Pulmonary artery endothelial cell (primary cell): ENCODE measurements around the gene FANCC. TPM values are rescaled to one million over a fixed set of nuclear protein-coding genes. Genes with fewer than 3 reads are reported as not detected.

Experiments
- DNase-seq: peaks from one replicate; pipeline ENCODE4 v3.0.0-alpha.2; 2011; ENCODE audit warnings: low read depth, low spot score
- total RNA-seq: library from RNA; depleted of rRNA; stranded (reverse); fragments of >200 nt; gene quantifications from 2 replicates; pipeline ENCODE4 v1.2.3, GENCODE V29; 2014

The FANCC gene
- total RNA-seq, 1 donor from 2014 or later, result 5.1 TPM

GRCh38 chr9:95103281-95103771 is 214.2 kb downstream of the FANCC start:
- no peak for DNase-seq

- DNase-seq, result no peak
Observed at GRCh38 chr9:95102572-95102971, 214.9 kb downstream of the FANCC start.

DNA sequence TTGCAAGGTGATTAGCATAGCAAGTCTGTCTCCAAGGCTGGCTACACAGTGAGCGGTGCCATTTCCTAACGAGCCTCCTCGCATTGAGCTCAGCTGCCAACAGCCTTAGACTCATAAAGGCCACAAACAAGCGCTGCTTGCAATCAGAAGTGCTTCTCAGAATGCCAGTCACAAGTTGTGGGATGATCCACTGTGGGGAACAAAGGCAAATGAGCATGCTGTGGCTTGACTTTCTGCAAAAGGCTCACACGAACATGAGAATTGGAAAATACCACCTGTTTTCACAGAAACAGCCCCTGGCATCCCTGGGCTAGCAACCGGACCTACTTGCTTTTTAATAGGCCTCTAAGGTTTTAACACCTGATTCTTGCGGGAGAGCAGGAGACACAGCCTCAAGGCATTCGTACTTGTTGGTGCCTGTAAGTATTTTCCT is 215.5 kb downstream of the FANCC start:
- no peak for DNase-seq

DNA sequence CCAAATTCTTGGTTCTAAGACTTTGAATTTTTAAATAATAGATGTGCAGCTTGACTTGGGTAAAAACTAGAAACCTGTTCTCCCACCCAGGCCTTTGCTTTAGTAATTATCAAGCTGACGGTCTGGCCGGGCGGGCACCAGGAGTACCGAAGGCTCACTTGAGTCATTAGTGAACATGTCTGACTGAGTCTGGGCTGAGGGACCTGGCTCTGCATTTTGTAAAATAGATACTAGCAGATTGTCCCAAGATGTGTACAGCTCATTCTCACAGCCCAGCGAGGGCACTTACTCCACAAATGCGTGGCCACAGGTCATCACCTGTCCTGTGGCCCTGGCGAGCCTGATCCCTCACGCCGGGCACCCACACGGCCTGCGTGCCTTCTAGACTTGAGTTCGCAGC is 216.2 kb downstream of the FANCC start:
- no peak for DNase-seq

DNA sequence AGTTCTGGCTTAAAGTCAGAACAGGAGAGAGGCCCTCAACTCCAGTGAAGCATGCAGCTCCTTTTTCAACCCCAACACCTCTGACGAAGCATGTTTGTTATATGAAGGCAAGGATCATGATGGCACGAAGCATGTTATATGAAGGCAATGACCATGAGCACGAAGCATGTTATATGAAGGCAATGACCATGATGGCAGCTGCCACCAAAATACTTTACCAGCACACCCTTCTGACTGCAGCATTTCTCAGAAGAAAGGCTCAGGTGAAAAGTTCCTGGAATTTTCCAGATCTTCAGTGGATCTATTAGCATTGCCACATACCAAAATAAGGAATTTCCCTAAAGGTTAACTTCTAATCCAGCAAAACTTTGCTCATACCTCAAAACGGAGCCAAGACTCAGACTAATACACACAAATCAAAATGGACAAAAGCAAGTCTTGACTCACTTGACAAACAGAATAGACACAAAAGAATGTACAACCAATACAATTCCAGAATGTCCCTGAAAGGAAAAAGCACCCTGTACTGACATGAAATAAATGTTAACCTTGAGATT is 217.4 kb downstream of the FANCC start:
- no peak for DNase-seq

GRCh38 chr9:95099321-95100070 is 218.0 kb downstream of the FANCC start:
- no peak for DNase-seq

DNA sequence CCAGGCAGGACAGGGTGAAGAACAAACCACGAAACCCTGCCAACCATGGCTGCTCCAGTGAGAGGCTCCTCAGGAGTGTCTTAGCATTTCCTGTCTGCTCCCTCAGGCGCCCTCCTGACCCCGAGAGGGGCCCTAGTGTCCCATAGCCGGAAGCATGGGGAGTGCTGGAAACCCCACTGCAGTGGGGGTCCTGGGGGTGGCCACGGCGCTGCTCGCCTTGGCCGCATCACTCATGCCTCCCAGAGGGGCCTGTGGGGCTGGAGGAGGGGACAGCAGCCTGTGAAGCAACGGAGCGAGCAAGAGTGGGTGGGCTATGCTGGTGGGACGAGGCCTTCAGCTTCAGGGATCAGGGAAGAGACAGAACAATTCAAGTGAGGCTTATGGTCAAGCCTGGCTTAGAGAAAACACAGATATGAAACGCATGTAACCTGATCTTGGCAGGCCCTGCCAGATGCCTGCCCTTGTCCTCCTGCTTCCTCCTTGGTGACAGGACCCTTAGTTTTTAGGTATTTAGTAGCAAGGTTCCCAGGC is 219.1 kb downstream of the FANCC start:
- no peak for DNase-seq

GRCh38 chr9:95097279-95097678 is 220.2 kb downstream of the FANCC start:
- DNase-seq, result no peak

GRCh38 chr9:95096807-95097206 is 220.7 kb downstream of the FANCC start:
- DNase-seq, result no peak

GRCh38 chr9:95096381-95096780 is 221.1 kb downstream of the FANCC start:
- no peak for DNase-seq

DNA sequence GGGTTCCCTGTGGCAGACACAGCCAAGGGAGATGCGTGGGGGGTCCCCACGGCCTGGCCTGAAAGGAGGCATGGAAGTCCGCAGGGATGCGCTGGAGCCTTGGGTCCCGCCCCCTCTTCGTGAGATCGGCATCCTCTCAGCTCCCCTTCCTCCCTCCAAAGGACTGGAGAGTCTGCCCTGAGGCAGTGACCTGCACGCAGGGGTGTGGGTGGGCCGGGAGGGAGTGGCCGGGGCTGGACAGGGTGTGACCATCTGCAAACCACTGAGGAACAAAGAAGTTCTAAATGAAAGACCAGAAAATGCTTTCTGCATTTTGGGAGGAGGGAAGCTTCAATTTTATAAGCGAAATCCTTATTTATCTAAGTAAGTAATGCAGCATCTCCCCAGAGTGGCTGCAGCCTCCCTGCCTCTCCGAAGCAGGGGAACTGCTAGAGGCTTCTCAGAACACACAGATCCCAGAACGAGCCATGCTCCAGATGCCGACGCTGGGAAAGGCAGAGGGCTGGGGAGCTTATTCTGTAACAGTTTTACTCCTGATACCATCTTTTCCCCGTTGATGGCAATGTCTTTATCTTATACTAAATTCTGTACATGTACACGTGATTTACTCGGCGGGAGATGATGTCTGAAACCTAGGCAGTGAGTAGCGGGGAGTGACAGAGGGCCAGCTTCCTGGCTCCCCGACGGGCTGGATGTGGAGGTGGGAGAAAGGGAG is 221.7 kb downstream of the FANCC start:
- no peak for DNase-seq

- DNase-seq, result no peak
Observed at GRCh38 chr9:95094002-95094401, 223.5 kb downstream of the FANCC start.

DNA sequence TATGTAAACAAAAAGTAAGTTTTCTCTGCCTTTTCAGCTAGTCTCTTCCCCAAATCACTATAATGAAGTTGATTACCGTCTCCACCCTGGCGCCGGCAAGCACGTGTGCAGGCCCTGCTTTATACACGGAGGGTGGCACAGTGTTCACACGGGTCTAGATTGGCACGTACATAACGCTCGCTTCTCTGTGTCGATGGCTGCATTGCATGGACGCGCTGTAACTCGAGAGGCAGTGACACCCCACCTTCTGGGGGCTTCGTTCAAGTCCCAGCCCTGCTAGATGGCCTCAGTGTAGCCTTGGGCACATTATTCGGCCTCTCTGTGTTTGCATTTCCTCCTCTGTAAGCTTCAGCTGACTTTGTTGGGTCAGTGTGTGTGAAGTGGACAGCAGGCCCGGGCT is 223.9 kb downstream of the FANCC start:
- DNase-seq, result no peak

DNA sequence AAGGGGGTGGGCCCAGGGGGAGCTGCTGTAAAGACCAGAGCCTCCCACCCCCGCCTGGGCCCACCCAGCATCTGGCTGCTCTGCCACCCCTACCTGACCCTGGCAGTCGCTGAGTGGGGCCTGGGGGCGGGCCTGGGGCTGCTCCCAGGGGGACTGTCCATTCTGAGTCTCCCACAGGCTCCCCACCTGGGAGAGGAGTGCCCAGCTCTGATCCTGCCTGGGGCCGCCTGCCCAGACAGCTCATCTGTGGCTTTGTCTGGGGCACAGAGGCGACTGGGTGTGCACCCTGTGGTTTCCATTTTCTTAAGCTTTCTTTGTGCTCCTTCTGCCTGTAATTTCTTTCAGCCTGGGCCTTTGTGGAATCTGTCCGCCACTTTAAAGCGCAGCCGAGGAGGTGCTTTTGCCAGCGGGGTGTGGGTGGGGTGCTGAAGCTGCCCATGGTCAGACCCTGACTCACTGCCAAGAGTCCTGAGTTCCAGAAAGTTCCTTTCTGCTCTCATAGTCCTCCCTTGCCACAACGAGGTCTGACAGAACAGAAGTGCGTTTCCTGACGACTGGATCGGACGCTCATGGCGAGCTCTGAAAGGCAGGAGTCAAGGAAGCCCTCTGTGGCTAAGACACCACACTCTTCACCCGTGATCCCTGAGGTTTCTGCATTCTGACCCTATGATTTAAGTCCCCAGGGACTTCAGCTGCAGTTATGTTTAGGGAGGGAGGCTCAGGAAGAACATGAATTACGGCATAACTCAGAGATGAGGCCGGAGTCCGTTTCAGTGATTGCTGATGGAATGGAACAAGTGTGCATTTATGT is 225.0 kb downstream of the FANCC start:
- no peak for DNase-seq

GRCh38 chr9:95091601-95092261 is 225.8 kb downstream of the FANCC start:
- no peak for DNase-seq

GRCh38 chr9:95090871-95091577 is 226.5 kb downstream of the FANCC start:
- no peak for DNase-seq

DNA sequence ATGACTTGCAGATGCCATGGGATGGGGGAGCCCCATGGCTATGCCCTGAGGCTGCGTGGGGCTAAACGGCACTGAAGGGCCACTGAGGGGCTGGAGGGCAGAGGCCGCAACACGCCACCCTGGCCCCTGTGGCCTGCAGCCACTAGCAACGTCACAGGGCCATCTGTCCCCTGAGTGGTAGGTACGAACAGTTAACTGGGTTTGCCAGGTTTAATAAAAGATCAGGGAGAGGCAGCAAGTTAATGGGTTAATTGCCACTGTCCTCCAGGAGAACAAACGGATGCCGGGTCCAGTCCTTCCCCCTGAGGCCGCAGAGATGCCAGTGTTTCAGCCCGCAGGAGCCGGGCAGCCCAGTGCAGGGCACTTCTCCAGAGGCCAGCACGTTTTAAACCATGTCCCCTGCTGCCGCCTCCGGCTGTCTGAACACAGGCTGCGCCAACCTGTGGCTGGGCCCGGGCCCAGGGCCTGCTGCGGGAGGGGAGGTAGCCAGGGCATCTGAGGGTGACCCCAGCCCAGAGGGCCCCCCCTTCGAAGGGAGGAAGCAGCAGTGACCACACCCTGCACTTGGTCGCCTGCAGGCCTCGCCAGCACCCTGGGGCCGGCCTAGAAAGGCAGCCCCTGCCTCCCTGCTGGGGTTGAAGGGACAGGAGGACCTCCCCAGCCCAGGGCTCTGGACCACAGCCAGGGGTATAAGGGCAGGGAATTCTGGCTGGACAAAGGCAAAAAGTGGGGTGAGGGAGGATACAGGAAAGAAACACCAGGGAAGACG is 227.3 kb downstream of the FANCC start:
- DNase-seq, result no peak

- DNase-seq, result no peak
Observed at GRCh38 chr9:95089257-95090022, 228.1 kb downstream of the FANCC start.
